Measurements from ENCODE around the gene CHN1. TPM values are rescaled to one million over a fixed set of nuclear protein-coding genes. Genes with fewer than 3 reads are reported as not detected.

CHN1 gene
- total RNA-seq, 1 donor from 2014 or later, result 16.8 TPM

GRCh38 chr2:174992886-174993285 lies 12.3 kb downstream of the CHN1 start:
- Histone ChIP-seq H3K27ac (no peak overlapping the region), H3K4me3 (no peak overlapping the region), H3K27me3 (ENCODE audit: low read depth) (no peaks in the 10 kb centered on the region), H3K9me3 (no peaks in the 10 kb centered on the region), H3K4me1 (peaks cover 12% of the 10 kb centered on the region), H3K36me3 (no peaks in the 10 kb centered on the region)
- intact Hi-C loops (cut with DNase I), result no loop called here
- DNase-seq (no peak), ATAC-seq (no peak)
- no peak for TF ChIP-seq CTCF (IDR thresholded peaks at IDR 0.05)

GRCh38 chr2:174985614-174986013 lies 19.6 kb downstream of the CHN1 start:
- peaks cover 4% of the 10 kb centered on the region for H3K4me1 ChIP-seq
- H3K36me3 ChIP-seq, result no peaks in the 10 kb centered on the region
- H3K4me3 ChIP-seq, result no peak overlapping the region
- TF ChIP-seq CTCF (IDR thresholded peaks at IDR 0.05), result peak; percentile 39
- DNase-seq, result no peak
- ATAC-seq, result no peak
- intact Hi-C loops (cut with DNase I), result loop anchor here (10.0 kb wide), 1 partner anchor 231 kb away; no protein-coding TSS in a partner anchor
- no peaks in the 10 kb centered on the region for H3K27me3 ChIP-seq (ENCODE audit: low read depth)
- no peaks in the 10 kb centered on the region for H3K9me3 ChIP-seq
- H3K27ac ChIP-seq, result no peak overlapping the region

- DNase-seq (no peak), ATAC-seq (no peak)
- no peak overlapping the region for H3K27ac ChIP-seq
- no peaks in the 10 kb centered on the region for H3K9me3 ChIP-seq
- no peak for TF ChIP-seq CTCF (IDR thresholded peaks at IDR 0.05)
- H3K4me1 ChIP-seq, result no peaks in the 10 kb centered on the region
- H3K27me3 ChIP-seq (ENCODE audit: low read depth), result no peaks in the 10 kb centered on the region
- H3K36me3 ChIP-seq, result no peaks in the 10 kb centered on the region
- intact Hi-C loops (cut with DNase I), result loop anchor here (10.0 kb wide), 1 partner anchor 230 kb away; no protein-coding TSS in a partner anchor
- no peak overlapping the region for H3K4me3 ChIP-seq
Measured at GRCh38 chr2:174984561-174984960, 20.6 kb downstream of the CHN1 start.

GRCh38 chr2:174981331-174981730 lies 23.9 kb downstream of the CHN1 start:
- intact Hi-C loops (cut with DNase I), result loop anchor here (10.0 kb wide), 1 partner anchor 227 kb away; no protein-coding TSS in a partner anchor
- ATAC-seq, result no peak
- no peaks in the 10 kb centered on the region for H3K27me3 ChIP-seq (ENCODE audit: low read depth)

GRCh38 chr2:174979996-174980395 lies 25.2 kb downstream of the CHN1 start:
- H3K4me1 ChIP-seq, result no peaks in the 10 kb centered on the region
- intact Hi-C loops (cut with DNase I), result loop anchor here (10.0 kb wide), 1 partner anchor 225 kb away; no protein-coding TSS in a partner anchor
- TF ChIP-seq CTCF (IDR thresholded peaks at IDR 0.05), result no peak
- no peak for DNase-seq
- H3K36me3 ChIP-seq, result no peaks in the 10 kb centered on the region
- H3K27ac ChIP-seq, result no peak overlapping the region
- H3K27me3 ChIP-seq (ENCODE audit: low read depth), result no peaks in the 10 kb centered on the region
- H3K4me3 ChIP-seq, result no peak overlapping the region
- ATAC-seq, result no peak
- H3K9me3 ChIP-seq, result no peaks in the 10 kb centered on the region

More at GRCh38 chr2:174981331-174981730, 23.9 kb downstream of the CHN1 start:
- no peaks in the 10 kb centered on the region for H3K4me1 ChIP-seq
- H3K4me3 ChIP-seq, result no peak overlapping the region
- TF ChIP-seq CTCF (IDR thresholded peaks at IDR 0.05), result no peak
- H3K36me3 ChIP-seq, result no peaks in the 10 kb centered on the region
- no peak for DNase-seq
- no peaks in the 10 kb centered on the region for H3K9me3 ChIP-seq
- H3K27ac ChIP-seq, result no peak overlapping the region
